ENCODE results near the gene ITGA2B.

- TF ChIP-seq CTCF (IDR thresholded peaks at IDR 0.05; ENCODE audit: low read depth, low read length, missing input control) (no peak), ZBTB33 (IDR thresholded peaks at IDR 0.05) (no peak), RXRA (IDR thresholded peaks at IDR 0.05) (no peak), GABPA (IDR thresholded peaks at IDR 0.05 in 1 of 2, conservative IDR thresholded peaks at IDR 0.05 in 1 of 2) (no peak), REST (IDR thresholded peaks at IDR 0.05) (no peak), JUND (IDR thresholded peaks at IDR 0.05) (no peak), MAX (IDR thresholded peaks at IDR 0.05) (no peak), TAF1 (conservative IDR thresholded peaks at IDR 0.05) (no peak), FOXA1 (IDR thresholded peaks at IDR 0.05) (no peak), NR2F2 (IDR thresholded peaks at IDR 0.05) (no peak), EGR1 (IDR thresholded peaks at IDR 0.05; ENCODE audit: low read depth in 2 of 2) (no peak), RAD21 (IDR thresholded peaks at IDR 0.05) (no peak)
These were observed 50.7 kb downstream of the ITGA2B start for GRCh38 chr17:44338702-44339101.
